Pancreas (tissue), 10 donors: ENCODE measurements around the gene ACOT7. TPM values are rescaled to one million over a fixed set of nuclear protein-coding genes. Genes with fewer than 3 reads are reported as not detected.
A peak's percentile ranks its signal among the peaks of the same experiment; 100 is the strongest.

Source experiments
- ATAC-seq, 4 donors: fragments of 200-7000 bp; cut with Tn5 transposase; one replicate each; pipeline versions ENCODE4 v1.8.0 to v1.9.1; 2020; ENCODE audit warnings: mild to moderate bottlenecking in 4 of 4, moderate library complexity in 4 of 4
- DNase-seq, 6 donors: peaks; one replicate each; pipeline ENCODE4 v3.0.0-alpha.2; 2020
- FAIRE-seq: peaks from 2 replicates; lab custom pipeline; 2012; peaks lifted over from hg19 to GRCh38; lab: Jason Lieb, UNC
- H3K27ac ChIP-seq, 4 donors: fragments of 200-600 bp; sonication (generic); 1 replicate in 3 of 4; 2 replicates in 1 of 4; pipeline versions ENCODE4 v1.5.0 to v1.8.0; 2020
- H3K27me3 ChIP-seq, 4 donors: fragments of 200-600 bp; one replicate each; pipeline ENCODE4 v1.8.0; 2021
- H3K36me3 ChIP-seq, 3 donors: fragments of 200-600 bp; sonication (generic) in 1 of 3; one replicate each; pipeline versions ENCODE4 v1.5.0 to v1.8.0; 2020 to 2021
- H3K4me1 ChIP-seq, 3 donors: fragments of 200-600 bp; one replicate each; pipeline ENCODE4 v1.8.0; 2021
- H3K4me3 ChIP-seq, 4 donors: fragments of 200-600 bp; sonication (generic) in 2 of 4; one replicate each; pipeline versions ENCODE4 v1.5.0 to v1.8.0; 2020 to 2021
- H3K9me3 ChIP-seq, 4 donors: fragments of 200-600 bp; one replicate each; pipeline ENCODE4 v1.8.0; 2021
- WGBS, 2 donors: extraction: QIAGEN DNeasy Blood & Tissue Kit; methylation state at CpG; one replicate each; pipeline ENCODE4 v1.1.7; 2013; 5-methylcytosine and 5-hydroxymethylcytosine counted together
- intact Hi-C, 3 donors: fragments of 100-400 bp; cut with DNase I; formaldehyde crosslinking; loops; one replicate each; pipeline versions ENCODE4 v1.11.1 to v1.14.2; 2022
- polyA plus RNA-seq, 2 donors: library from polyadenylated mRNA; stranded (reverse); fragments of 200-250 nt; gene quantifications; one replicate each; pipeline ENCODE4 v1.2.3, GENCODE V29; 2013
- total RNA-seq, 6 donors: library from RNA; stranded (reverse); fragmentation: NEBNext Ultra II Directional in 4 of 6; extraction: Animal tissue kit (Norgen Biotek cat#: 25700) in 4 of 6; gene quantifications; one replicate each; pipeline versions ENCODE4 v1.2.1 to v1.2.4, GENCODE V29; 2021 to 2023
- TF ChIP-seq, protein P1 (sequence below), 4 donors: fragments of 200-600 bp; sonication (generic) in 3 of 4; IDR thresholded peaks; one replicate each; pipeline versions ENCODE4 v1.5.0 to v1.8.0; 2021; ENCODE audit warnings: antibody characterized with exemption in 4 of 4
- donor health status: healthy with polysubstance abuse.
- donor health status: DM: no; HTN: no; CAD: no; lungs with moderate emphysema.
- donor health status: DM: no; HTN: no; CAD: no.
- donor health status: control.
- donor health status: control.
- donor health status: Bipolar disorder and iron deficiency.
- donor health status: DM: yes; HTN: yes; CAD: no.
- donor health status: DM: no; HTN: no; CAD: no.
- donor health status: DM: no; HTN: no; CAD: no.
- donor health status: DM: yes; HTN: yes; CAD: no.

Gene ACOT7
- total and polyA plus RNA-seq, 8 donors, result 3.1 to 7.6 (median 5.2) TPM

DNA sequence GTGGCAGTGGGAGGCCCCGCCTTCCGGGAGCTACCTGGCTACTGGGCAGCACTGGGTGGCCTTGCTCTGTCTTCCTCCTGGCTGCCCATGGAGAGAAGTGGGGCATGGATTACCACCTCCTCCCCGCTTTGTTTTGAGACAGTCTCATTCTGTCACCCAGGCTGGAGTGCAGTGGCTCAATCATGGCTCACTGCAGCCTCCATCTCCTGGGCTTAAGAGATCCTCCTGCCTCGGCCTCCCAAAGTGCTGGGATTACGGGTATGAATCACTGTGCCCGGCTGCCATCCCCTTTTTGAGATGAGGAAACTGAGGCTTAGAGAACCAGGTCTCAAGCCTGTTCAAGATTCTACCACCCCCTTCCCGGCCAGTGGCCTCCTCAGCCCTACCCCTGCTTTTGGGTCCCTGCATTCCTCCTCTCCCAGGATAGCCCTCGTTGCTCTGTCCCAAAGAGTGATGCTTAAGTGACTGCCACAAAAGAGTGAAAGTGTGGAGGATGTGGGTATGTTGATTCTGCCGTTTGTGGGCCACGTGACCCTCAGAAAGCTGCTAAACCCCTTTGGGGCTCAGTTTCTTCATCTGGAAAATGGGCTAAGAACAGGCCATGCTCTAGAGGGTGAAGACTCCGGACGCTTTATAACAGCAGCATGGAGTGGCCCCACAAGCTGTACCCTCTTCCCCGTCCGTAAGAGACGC, 141.7 kb downstream of the ACOT7 start:
- Histone ChIP-seq H3K4me3 (no peak overlapping the region), H3K27ac (no peak overlapping the region), H3K27me3 (no peaks in the 10 kb centered on the region), H3K36me3 (no peaks in the 10 kb centered on the region), H3K4me1 (no peaks in the 10 kb centered on the region), H3K9me3 (no peaks in the 10 kb centered on the region)
- DNase-seq (no peak), FAIRE-seq (no peak), ATAC-seq (no peak)
- intact Hi-C loops, result loop anchor here in 1 of 3 donors (5.0 kb wide), 2 partner anchors 90 to 155 kb away; no protein-coding TSS in a partner anchor
- WGBS, 2 donors, result 67 to 85% methylated on average over 15 of the region's 15 CpGs
- TF ChIP-seq, protein P1, sequence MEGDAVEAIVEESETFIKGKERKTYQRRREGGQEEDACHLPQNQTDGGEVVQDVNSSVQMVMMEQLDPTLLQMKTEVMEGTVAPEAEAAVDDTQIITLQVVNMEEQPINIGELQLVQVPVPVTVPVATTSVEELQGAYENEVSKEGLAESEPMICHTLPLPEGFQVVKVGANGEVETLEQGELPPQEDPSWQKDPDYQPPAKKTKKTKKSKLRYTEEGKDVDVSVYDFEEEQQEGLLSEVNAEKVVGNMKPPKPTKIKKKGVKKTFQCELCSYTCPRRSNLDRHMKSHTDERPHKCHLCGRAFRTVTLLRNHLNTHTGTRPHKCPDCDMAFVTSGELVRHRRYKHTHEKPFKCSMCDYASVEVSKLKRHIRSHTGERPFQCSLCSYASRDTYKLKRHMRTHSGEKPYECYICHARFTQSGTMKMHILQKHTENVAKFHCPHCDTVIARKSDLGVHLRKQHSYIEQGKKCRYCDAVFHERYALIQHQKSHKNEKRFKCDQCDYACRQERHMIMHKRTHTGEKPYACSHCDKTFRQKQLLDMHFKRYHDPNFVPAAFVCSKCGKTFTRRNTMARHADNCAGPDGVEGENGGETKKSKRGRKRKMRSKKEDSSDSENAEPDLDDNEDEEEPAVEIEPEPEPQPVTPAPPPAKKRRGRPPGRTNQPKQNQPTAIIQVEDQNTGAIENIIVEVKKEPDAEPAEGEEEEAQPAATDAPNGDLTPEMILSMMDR (IDR thresholded peaks at IDR 0.05), result no peak

GRCh38 chr1:6251233-6251632, 142.3 kb downstream of the ACOT7 start:
- 68 to 79% methylated on average over 19 of the region's 19 CpGs for WGBS, 2 donors
- H3K36me3 ChIP-seq, result no peaks in the 10 kb centered on the region
- no peaks in the 10 kb centered on the region for H3K9me3 ChIP-seq
- no peaks in the 10 kb centered on the region for H3K4me1 ChIP-seq
- TF ChIP-seq, protein P1 (IDR thresholded peaks at IDR 0.05), result no peak
- intact Hi-C loops, result loop anchor here in 1 of 3 donors (5.0 kb wide), 2 partner anchors 91 to 156 kb away; no protein-coding TSS in a partner anchor
- FAIRE-seq, result no peak
- H3K27ac ChIP-seq, result no peak overlapping the region
- peaks cover 0 to 3% (median under 1%) of the 10 kb centered on the region in 4 donors for H3K27me3 ChIP-seq
- peak in 1 of 6 donors; percentile 71 for DNase-seq
- no peak for ATAC-seq
- H3K4me3 ChIP-seq, result no peak overlapping the region

- intact Hi-C loops, result loop anchor here in 2 of 3 donors (5.0 to 10.0 kb wide), 4 partner anchors 92 to 195 kb away; no protein-coding TSS in a partner anchor
- H3K9me3 ChIP-seq, result no peaks in the 10 kb centered on the region
- H3K27me3 ChIP-seq, result peaks cover 0 to 13% (median 2%) of the 10 kb centered on the region in 4 donors
- no peaks in the 10 kb centered on the region for H3K4me1 ChIP-seq
- ATAC-seq (no peak), FAIRE-seq (no peak), DNase-seq (peak in 1 of 6 donors; percentile 69)
- no peak overlapping the region for H3K27ac ChIP-seq
- no peak overlapping the region for H3K4me3 ChIP-seq
- H3K36me3 ChIP-seq, result no peaks in the 10 kb centered on the region
- 11 to 12% methylated on average over 51 to 71 of the region's 71 CpGs for WGBS, 2 donors
- TF ChIP-seq, protein P1 (IDR thresholded peaks at IDR 0.05), result no peak
Measured at GRCh38 chr1:6249739-6250689, 143.6 kb downstream of the ACOT7 start.

GRCh38 chr1:6248932-6249738, 144.4 kb downstream of the ACOT7 start:
- no peaks in the 10 kb centered on the region for H3K9me3 ChIP-seq
- DNase-seq (peak in 1 of 6 donors; percentile 70), ATAC-seq (no peak), FAIRE-seq (no peak)
- H3K27me3 ChIP-seq, result peaks cover 0 to 18% (median 2%) of the 10 kb centered on the region in 4 donors
- no peak overlapping the region for H3K27ac ChIP-seq
- H3K4me1 ChIP-seq, result no peaks in the 10 kb centered on the region
- no peak overlapping the region for H3K4me3 ChIP-seq
- TF ChIP-seq, protein P1 (IDR thresholded peaks at IDR 0.05), result no peak
- no peaks in the 10 kb centered on the region for H3K36me3 ChIP-seq
- 7 to 12% methylated on average over 39 to 96 of the region's 96 CpGs for WGBS, 2 donors
- intact Hi-C loops, result loop anchor here in 2 of 3 donors (5.0 to 10.0 kb wide), 3 partner anchors 96 to 194 kb away; no protein-coding TSS in a partner anchor
